Stimulated activated CD4-positive, alpha-beta T cell treated with anti-CD3 and anti-CD28 coated beads, TNF-alpha, amount 100 ng/mL, for 48 hours (primary cell): Measurements from ENCODE around the gene ARVCF.
"Not testable (repeated sequence)": the region's sequence is repeated elsewhere in the genome, so short reads cannot be mapped to it uniquely, and the experiment has no call there.

ENCODE experiments used
- DNase-seq, 3 donors: peaks; one replicate each; pipeline ENCODE4 v3.0.0-alpha.2; 2020; ENCODE audit warnings: low read depth in 3 of 3

Gene ARVCF

GRCh38 chr22:19936513-19936912 is 80.1 kb downstream of the ARVCF start:
- DNase-seq = no peak

DNA sequence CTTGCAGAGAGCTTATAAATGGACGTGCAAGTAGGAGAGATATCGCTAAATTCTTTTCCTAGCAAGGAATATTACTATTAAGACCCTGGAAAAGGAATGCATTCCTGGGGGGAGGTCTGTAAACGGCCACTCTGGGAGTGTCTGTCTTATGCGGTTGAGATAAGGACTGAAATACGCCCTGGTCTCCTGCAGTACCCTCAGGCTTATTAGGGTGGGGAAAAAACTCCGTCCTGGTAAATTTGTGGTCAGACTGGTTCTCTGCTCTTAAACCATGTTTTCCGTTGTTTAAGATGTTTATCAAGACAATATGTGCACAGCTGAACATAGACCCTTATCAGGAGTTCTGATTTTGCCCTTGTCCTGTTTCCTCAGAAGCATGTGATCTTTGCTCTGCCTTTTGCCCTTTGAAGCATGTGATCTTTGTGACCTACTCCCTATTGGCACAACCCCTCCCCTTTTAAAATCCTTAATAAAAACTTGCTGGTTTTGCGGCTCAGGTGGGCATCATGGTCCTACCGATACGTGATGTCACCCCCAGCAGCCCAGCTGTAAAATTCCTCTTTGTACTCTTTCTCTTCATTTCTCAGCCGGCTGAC is 81.4 kb downstream of the ARVCF start:
- not testable (repeated sequence) for DNase-seq

DNA sequence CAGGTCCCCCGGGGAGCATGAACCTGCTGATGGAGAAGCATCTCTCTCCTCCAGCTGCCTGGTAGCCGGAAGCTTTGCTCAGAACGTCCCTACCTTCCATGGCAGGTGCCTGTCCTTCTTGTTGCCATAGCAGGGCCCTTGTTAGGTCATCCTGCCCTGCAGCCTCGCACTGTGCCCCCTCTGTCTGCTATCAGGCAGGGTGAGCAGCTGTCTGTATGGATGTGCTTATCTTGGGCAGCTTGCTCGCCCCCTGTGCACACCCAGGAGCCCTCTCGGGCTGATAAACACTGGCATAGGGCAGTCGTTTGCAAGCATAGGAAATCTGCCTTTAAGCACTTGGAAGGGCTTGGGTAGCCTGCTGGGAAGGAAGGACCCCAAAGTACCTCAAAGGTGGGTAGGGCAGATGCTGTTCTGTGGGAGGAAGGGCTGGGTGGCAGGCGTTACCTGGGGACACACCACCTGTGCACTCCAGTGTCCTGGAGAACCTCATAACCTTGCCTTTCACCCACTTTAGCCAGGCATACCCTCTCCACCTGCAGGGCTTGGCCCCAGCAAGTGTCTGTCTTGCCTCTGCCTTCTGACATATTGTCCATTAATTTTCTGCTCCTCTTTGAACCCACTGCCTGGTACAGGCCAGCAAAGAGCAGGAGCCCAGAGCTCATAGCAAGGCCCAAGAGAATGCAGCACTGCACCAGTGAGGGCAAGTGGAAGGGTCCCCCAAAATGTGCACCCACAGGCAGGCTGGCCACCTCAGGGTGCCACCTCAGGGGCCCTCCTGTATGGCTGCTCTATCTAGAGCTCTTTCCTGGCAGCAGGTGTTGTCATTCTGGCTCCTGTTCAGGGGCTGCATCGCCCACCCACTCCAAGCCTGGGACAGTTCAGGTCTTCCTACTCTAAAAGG is 83.0 kb downstream of the ARVCF start:
- DNase-seq = no peak

- DNase-seq = no peak
These were observed 84.0 kb downstream of the ARVCF start for GRCh38 chr22:19932367-19933206.

GRCh38 chr22:19931514-19931913 is 85.1 kb downstream of the ARVCF start:
- DNase-seq = no peak

GRCh38 chr22:19930551-19931486 is 85.8 kb downstream of the ARVCF start:
- DNase-seq = no peak

DNA sequence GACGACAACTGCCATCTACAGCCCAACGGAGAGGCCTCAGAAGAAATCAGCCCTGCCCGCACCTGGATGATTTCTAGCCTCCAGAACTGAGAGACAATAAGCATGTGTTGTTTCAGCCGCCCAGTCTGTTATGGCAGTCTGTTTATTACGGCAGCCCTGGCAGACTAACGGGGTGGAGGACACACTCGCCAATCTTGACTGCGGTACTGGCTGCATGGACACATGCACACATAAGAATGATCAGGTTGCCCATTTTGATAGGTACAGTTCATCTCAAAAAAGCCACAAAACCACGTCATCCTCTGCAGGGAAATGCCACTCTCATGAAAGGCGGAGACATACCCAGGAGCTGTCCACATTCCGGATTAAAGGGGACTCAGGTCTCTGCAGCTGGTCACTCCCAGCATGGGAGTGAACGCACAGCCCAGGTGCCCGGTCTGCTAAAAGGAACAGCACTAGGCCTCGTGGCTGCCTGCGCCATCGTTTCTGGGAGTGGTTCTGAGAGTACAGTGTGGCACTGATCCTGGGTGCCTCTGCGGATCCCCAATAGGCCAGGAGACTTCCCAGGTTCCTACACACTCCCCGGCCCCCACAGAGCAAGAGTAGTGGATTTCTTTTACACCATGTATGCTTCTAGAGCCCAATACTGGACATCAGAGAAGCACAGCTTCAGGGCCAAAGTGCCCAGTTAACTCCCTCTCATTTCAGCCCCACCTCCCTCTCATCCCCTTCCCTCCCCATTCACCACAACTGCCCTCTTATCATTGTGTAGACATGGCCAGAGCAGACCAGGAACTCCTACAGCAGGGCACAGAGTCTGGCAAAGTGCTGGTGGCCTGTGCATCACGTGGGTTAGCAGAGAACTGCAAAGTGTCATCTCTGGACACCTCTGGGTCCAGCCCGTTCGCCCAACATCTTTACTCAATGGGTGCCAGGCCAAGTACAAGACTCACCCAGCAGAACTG is 86.8 kb downstream of the ARVCF start:
- DNase-seq = no peak

DNA sequence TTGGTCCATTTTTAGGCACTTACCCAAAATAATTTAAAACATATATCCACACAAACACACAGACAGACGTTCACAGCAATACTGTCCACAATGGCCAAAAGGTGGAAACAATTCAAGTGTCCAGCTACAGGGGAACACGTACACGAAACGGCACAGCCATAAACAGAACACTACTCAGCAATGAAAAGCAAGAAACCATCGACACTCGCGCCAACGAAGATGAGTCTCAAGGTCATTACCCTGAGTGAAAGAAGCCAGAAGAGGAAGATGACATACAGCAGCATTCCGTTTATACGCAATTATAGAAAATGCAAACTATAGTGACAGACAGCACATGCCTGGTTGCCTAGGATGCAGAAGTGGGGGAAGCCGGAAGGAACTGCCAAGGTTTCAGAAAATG is 88.4 kb downstream of the ARVCF start:
- DNase-seq = no peak

DNA sequence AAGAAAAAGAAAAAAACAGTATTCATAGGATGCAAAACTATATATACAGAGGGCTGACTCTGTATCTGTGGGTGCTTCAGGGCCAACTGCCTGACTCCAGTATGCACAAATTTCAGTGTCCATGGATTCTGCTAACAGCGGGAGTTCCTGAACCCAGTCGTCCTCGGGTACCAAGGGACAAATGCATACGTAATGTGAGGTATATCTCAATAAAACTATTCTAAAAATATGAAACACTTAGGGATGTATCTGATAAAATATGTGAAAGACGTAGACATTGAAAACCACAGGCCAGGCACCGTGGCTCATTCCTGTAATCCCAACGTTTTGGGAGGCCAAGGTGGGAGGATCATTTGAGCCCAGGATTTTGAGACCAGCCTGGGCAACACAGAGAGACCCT is 88.9 kb downstream of the ARVCF start:
- no peak for DNase-seq

GRCh38 chr22:19926028-19926427 is 90.6 kb downstream of the ARVCF start:
- not testable (repeated sequence) for DNase-seq

- DNase-seq = no peak
These were observed 92.6 kb downstream of the ARVCF start for GRCh38 chr22:19923914-19924513.

DNA sequence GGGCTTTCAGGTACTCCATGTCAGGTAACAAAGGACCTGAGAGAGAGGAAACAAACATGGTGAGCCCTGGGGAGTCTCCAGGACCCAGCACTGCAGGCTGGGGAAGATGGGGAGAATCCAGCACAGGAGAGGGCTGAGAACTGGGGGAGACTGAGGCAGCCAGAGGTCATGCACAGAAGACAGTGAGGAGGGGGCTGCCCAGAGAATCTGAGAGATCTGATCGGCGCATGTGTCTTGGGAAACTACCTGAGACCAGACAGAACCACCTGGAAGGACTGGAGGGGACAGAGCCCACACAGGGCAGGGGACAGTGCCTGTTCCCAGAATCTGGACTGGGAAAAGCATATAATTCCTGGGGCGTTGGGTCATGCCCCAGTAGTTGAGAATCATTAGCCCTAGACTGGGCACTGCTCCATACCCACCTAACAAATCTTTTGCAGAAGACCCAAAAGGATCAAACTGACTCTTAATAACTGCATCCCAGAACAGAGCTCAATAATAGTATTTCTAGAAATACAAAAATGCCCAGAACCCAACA is 95.0 kb downstream of the ARVCF start:
- DNase-seq = no peak
